ENCODE results near the gene GUF1.
A peak's percentile ranks its signal among the peaks of the same experiment; 100 is the strongest.

GUF1 gene

GRCh38 chr4:44661940-44662622 lies 16.1 kb upstream of the GUF1 start:
- no peaks in the 10 kb centered on the region for H3K36me3 ChIP-seq (ENCODE audit: insufficient read depth, low read length)
- no peaks in the 10 kb centered on the region for H3K4me1 ChIP-seq (ENCODE audit: control insufficient read depth, insufficient read depth, low read length, unreplicated experiment)
- no peak overlapping the region for H3K27ac ChIP-seq (ENCODE audit: low read depth, low read length)
- no peak overlapping the region for H2AFZ ChIP-seq (ENCODE audit: low read length, unreplicated experiment)
- no peak overlapping the region for H3K4me3 ChIP-seq (ENCODE audit: low read depth, low read length)
- no peaks in the 10 kb centered on the region for H3K79me2 ChIP-seq (ENCODE audit: control insufficient read depth, insufficient read depth, low read length, unreplicated experiment)
- H3K27me3 ChIP-seq (ENCODE audit: insufficient read depth, low read length), result peaks cover 6% of the 10 kb centered on the region; the same call in 1 of the 2 replicates

GRCh38 chr4:44662623-44663005 lies 15.6 kb upstream of the GUF1 start:
- H3K4me3 ChIP-seq (ENCODE audit: low read depth, low read length), result no peak overlapping the region
- no peaks in the 10 kb centered on the region for H3K36me3 ChIP-seq (ENCODE audit: insufficient read depth, low read length)
- no peaks in the 10 kb centered on the region for H3K4me1 ChIP-seq (ENCODE audit: control insufficient read depth, insufficient read depth, low read length, unreplicated experiment)
- no peak overlapping the region for H3K27ac ChIP-seq (ENCODE audit: low read depth, low read length)
- no peaks in the 10 kb centered on the region for H3K79me2 ChIP-seq (ENCODE audit: control insufficient read depth, insufficient read depth, low read length, unreplicated experiment)
- peaks cover 6% of the 10 kb centered on the region; the same call in 1 of the 2 replicates for H3K27me3 ChIP-seq (ENCODE audit: insufficient read depth, low read length)
- H2AFZ ChIP-seq (ENCODE audit: low read length, unreplicated experiment), result no peak overlapping the region

GRCh38 chr4:44663539-44664263 lies 14.5 kb upstream of the GUF1 start:
- Histone ChIP-seq H3K4me3 (ENCODE audit: low read depth, low read length) (no peak overlapping the region), H3K4me1 (ENCODE audit: control insufficient read depth, insufficient read depth, low read length, unreplicated experiment) (peaks cover 5% of the 10 kb centered on the region), H3K27me3 (ENCODE audit: insufficient read depth, low read length) (peaks cover 2% of the 10 kb centered on the region; the same call in 1 of the 2 replicates), H3K79me2 (ENCODE audit: control insufficient read depth, insufficient read depth, low read length, unreplicated experiment) (no peaks in the 10 kb centered on the region), H3K36me3 (ENCODE audit: insufficient read depth, low read length) (no peaks in the 10 kb centered on the region), H3K27ac (ENCODE audit: low read depth, low read length) (no peak overlapping the region), H2AFZ (ENCODE audit: low read length, unreplicated experiment) (no peak overlapping the region)

- H2AFZ ChIP-seq (ENCODE audit: low read length, unreplicated experiment), result no peak overlapping the region
- H3K4me3 ChIP-seq (ENCODE audit: low read depth, low read length), result no peak overlapping the region
- H3K4me1 ChIP-seq (ENCODE audit: control insufficient read depth, insufficient read depth, low read length, unreplicated experiment), result peaks cover 10% of the 10 kb centered on the region
- no peaks in the 10 kb centered on the region for H3K36me3 ChIP-seq (ENCODE audit: insufficient read depth, low read length)
- no peak overlapping the region for H3K27ac ChIP-seq (ENCODE audit: low read depth, low read length)
- no peaks in the 10 kb centered on the region for H3K79me2 ChIP-seq (ENCODE audit: control insufficient read depth, insufficient read depth, low read length, unreplicated experiment)
- no peaks in the 10 kb centered on the region for H3K27me3 ChIP-seq (ENCODE audit: insufficient read depth, low read length)
Measured at GRCh38 chr4:44668526-44668925, 9.7 kb upstream of the GUF1 start.

- no peaks in the 10 kb centered on the region for H3K79me2 ChIP-seq (ENCODE audit: control insufficient read depth, insufficient read depth, low read length, unreplicated experiment)
- no peaks in the 10 kb centered on the region for H3K36me3 ChIP-seq (ENCODE audit: insufficient read depth, low read length)
- H3K4me3 ChIP-seq (ENCODE audit: low read depth, low read length), result no peak overlapping the region
- peaks cover 10% of the 10 kb centered on the region for H3K4me1 ChIP-seq (ENCODE audit: control insufficient read depth, insufficient read depth, low read length, unreplicated experiment)
- H3K27me3 ChIP-seq (ENCODE audit: insufficient read depth, low read length), result no peaks in the 10 kb centered on the region
- no peak overlapping the region for H2AFZ ChIP-seq (ENCODE audit: low read length, unreplicated experiment)
- no peak overlapping the region for H3K27ac ChIP-seq (ENCODE audit: low read depth, low read length)
Measured at GRCh38 chr4:44670506-44671199, 7.6 kb upstream of the GUF1 start.

DNA sequence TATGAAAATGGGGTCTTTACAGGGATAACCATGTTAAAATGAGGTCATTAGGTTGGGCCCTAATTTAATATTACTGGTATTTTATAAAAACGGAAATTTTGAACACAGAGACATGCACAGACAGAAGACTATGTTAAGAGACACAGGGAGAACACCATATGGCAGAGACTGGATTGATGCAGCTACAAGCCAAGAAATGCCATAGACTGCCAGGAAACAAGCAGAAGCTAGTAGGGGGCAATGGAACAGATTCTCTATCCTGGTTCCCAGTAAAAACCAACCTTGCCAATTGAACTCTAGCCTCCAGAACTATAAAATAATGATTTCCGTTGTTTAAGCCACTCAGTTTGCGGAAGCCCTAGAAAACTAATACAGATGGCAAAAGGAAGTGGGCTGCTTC lies 6.6 kb upstream of the GUF1 start:
- Histone ChIP-seq H3K36me3 (ENCODE audit: insufficient read depth, low read length) (no peaks in the 10 kb centered on the region), H3K79me2 (ENCODE audit: control insufficient read depth, insufficient read depth, low read length, unreplicated experiment) (no peaks in the 10 kb centered on the region), H3K27me3 (ENCODE audit: insufficient read depth, low read length) (no peaks in the 10 kb centered on the region), H2AFZ (ENCODE audit: low read length, unreplicated experiment) (no peak overlapping the region), H3K27ac (ENCODE audit: low read depth, low read length) (no peak overlapping the region), H3K4me3 (ENCODE audit: low read depth, low read length) (no peak overlapping the region), H3K4me1 (ENCODE audit: control insufficient read depth, insufficient read depth, low read length, unreplicated experiment) (peaks cover 10% of the 10 kb centered on the region)

DNA sequence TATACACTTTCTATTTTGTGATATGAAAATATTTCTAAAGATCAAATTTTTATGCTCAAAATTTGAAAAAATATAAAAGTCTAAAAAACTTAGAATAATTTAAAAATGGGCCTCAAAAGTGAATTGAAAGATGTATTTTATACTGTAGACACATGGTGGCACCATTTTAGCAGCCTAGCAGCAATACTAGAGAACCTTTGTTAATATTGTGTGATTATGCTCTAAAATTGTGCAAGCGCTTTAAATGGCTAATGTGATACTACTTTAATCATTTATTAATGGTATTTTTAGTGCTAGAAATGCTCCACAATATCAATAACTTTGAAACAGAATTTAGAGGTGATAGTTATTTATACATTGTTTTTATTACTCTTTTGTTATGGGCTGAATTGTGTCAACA lies 3.7 kb upstream of the GUF1 start:
- H3K79me2 ChIP-seq (ENCODE audit: control insufficient read depth, insufficient read depth, low read length, unreplicated experiment), result peaks cover 12% of the 10 kb centered on the region
- peaks cover 7% of the 10 kb centered on the region for H3K4me1 ChIP-seq (ENCODE audit: control insufficient read depth, insufficient read depth, low read length, unreplicated experiment)
- H2AFZ ChIP-seq (ENCODE audit: low read length, unreplicated experiment), result no peak overlapping the region
- H3K36me3 ChIP-seq (ENCODE audit: insufficient read depth, low read length), result no peaks in the 10 kb centered on the region
- H3K27ac ChIP-seq (ENCODE audit: low read depth, low read length), result no peak overlapping the region
- H3K4me3 ChIP-seq (ENCODE audit: low read depth, low read length), result no peak overlapping the region
- H3K27me3 ChIP-seq (ENCODE audit: insufficient read depth, low read length), result no peaks in the 10 kb centered on the region

DNA sequence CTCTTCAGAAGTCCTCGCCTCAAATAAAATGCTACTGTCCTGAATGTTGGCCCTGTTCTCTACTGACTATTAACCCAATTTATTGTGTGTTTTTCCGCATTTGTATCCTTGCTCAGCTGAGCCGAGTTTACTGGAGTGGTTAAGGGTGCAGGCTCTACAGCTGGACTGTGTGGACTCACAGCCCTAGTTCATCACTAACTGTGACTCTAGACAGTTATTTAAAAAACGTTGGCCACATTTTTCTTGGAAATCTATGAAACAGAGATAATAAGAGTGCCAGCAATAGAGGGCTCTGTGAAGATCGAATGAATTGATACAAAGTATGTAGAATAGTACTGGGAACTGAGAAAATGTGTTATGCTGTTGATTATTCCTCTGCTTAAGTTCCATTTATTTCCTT lies 2.9 kb upstream of the GUF1 start:
- peaks cover 21% of the 10 kb centered on the region for H3K79me2 ChIP-seq (ENCODE audit: control insufficient read depth, insufficient read depth, low read length, unreplicated experiment)
- no peak overlapping the region for H3K27ac ChIP-seq (ENCODE audit: low read depth, low read length)
- no peak overlapping the region for H3K4me3 ChIP-seq (ENCODE audit: low read depth, low read length)
- H3K4me1 ChIP-seq (ENCODE audit: control insufficient read depth, insufficient read depth, low read length, unreplicated experiment), result peaks cover 9% of the 10 kb centered on the region
- H3K27me3 ChIP-seq (ENCODE audit: insufficient read depth, low read length), result no peaks in the 10 kb centered on the region
- H2AFZ ChIP-seq (ENCODE audit: low read length, unreplicated experiment), result no peak overlapping the region
- H3K36me3 ChIP-seq (ENCODE audit: insufficient read depth, low read length), result no peaks in the 10 kb centered on the region

GRCh38 chr4:44679060-44679459 lies 840 bp downstream of the GUF1 start:
- peak overlapping the region; percentile 90 for H2AFZ ChIP-seq (ENCODE audit: low read length, unreplicated experiment)
- H3K4me3 ChIP-seq (ENCODE audit: low read depth, low read length), result peak overlapping the region; percentile 94
- H3K27ac ChIP-seq (ENCODE audit: low read depth, low read length), result no peak overlapping the region
- H3K36me3 ChIP-seq (ENCODE audit: insufficient read depth, low read length), result peaks cover 5% of the 10 kb centered on the region
- H3K27me3 ChIP-seq (ENCODE audit: insufficient read depth, low read length), result no peaks in the 10 kb centered on the region
- H3K4me1 ChIP-seq (ENCODE audit: control insufficient read depth, insufficient read depth, low read length, unreplicated experiment), result peaks cover 9% of the 10 kb centered on the region
- peaks cover 38% of the 10 kb centered on the region for H3K79me2 ChIP-seq (ENCODE audit: control insufficient read depth, insufficient read depth, low read length, unreplicated experiment)

- Histone ChIP-seq H3K36me3 (ENCODE audit: insufficient read depth, low read length) (peaks cover 26% of the 10 kb centered on the region), H3K79me2 (ENCODE audit: control insufficient read depth, insufficient read depth, low read length, unreplicated experiment) (peaks cover 24% of the 10 kb centered on the region), H3K27ac (ENCODE audit: low read depth, low read length) (no peak overlapping the region), H2AFZ (ENCODE audit: low read length, unreplicated experiment) (no peak overlapping the region), H3K4me1 (ENCODE audit: control insufficient read depth, insufficient read depth, low read length, unreplicated experiment) (peaks cover under 1% of the 10 kb centered on the region), H3K4me3 (ENCODE audit: low read depth, low read length) (no peak overlapping the region), H3K27me3 (ENCODE audit: insufficient read depth, low read length) (no peaks in the 10 kb centered on the region)
Measured at GRCh38 chr4:44684648-44685047, 6.4 kb downstream of the GUF1 start.

Data from ACC112 (cell line).